ENCODE results near the gene TRIM33.
A peak's percentile ranks its signal among the peaks of the same experiment; 100 is the strongest.

DNA sequence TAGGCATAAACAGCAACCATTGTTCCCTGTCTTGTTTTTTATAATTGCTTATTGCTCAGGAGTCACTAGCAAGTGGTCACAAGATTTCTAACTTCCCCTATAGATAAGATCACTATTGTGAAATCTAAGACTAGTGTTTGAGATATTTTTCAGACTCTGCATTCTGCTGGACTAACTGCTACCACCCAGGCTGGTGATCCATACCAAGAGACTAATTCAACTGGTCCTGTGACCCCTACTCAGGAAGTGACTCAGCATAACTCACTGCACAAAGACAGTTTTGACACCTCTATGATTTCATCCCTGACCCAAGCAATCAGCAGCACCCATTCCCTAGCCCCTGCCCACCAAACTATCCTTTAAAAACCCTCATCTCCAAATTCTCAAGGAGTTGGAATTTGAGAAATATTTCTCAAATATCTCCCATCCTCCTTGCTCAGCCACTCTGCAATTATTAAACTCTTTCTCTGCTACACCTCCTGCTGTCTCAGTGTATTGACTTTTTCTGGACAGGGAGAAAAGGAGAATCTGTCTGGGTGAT is 52.7 kb downstream of the TRIM33 start:
- TF ChIP-seq POLR2A (IDR thresholded peaks at IDR 0.05; ENCODE audit: low read depth, low read length) = no peak
- TF ChIP-seq, protein P1, sequence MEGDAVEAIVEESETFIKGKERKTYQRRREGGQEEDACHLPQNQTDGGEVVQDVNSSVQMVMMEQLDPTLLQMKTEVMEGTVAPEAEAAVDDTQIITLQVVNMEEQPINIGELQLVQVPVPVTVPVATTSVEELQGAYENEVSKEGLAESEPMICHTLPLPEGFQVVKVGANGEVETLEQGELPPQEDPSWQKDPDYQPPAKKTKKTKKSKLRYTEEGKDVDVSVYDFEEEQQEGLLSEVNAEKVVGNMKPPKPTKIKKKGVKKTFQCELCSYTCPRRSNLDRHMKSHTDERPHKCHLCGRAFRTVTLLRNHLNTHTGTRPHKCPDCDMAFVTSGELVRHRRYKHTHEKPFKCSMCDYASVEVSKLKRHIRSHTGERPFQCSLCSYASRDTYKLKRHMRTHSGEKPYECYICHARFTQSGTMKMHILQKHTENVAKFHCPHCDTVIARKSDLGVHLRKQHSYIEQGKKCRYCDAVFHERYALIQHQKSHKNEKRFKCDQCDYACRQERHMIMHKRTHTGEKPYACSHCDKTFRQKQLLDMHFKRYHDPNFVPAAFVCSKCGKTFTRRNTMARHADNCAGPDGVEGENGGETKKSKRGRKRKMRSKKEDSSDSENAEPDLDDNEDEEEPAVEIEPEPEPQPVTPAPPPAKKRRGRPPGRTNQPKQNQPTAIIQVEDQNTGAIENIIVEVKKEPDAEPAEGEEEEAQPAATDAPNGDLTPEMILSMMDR (IDR thresholded peaks at IDR 0.05; ENCODE audit: extremely low read depth in 1 of 2, insufficient read depth in 1 of 2, low read depth in 1 of 2, low read length in 2 of 2) = no peak
- no peak for TF ChIP-seq EZH2 (IDR thresholded peaks at IDR 0.05; ENCODE audit: borderline replicate concordance, low read depth, low read length, severe bottlenecking)
- TF ChIP-seq GATA2 (IDR thresholded peaks at IDR 0.05; ENCODE audit: insufficient read depth, insufficient read length, low read depth, low read length) = peak; percentile 84
- TF ChIP-seq, protein P2, sequence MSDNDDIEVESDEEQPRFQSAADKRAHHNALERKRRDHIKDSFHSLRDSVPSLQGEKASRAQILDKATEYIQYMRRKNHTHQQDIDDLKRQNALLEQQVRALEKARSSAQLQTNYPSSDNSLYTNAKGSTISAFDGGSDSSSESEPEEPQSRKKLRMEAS (IDR thresholded peaks at IDR 0.05; ENCODE audit: insufficient read depth, insufficient read length) = no peak
- peak; percentile 78 for TF ChIP-seq FOS (IDR thresholded peaks at IDR 0.05; ENCODE audit: borderline replicate concordance, insufficient read depth, low read length)
- TF ChIP-seq MYC (IDR thresholded peaks at IDR 0.05; ENCODE audit: low read depth, low read length) = no peak
- TF ChIP-seq POLR2AphosphoS5 (IDR thresholded peaks at IDR 0.05; ENCODE audit: insufficient read depth, low read depth, low read length) = no peak
- TF ChIP-seq JUN (IDR thresholded peaks at IDR 0.05; ENCODE audit: borderline replicate concordance, insufficient read depth, insufficient read length, low read depth) = peak; percentile 45

Data from endothelial cell of umbilical vein (primary cell).